Nephron (organoid): Measurements from ENCODE around the gene OSBP2.

Experiments
- H3K27ac Mint-ChIP-seq, 3 experiments: 2 replicates each; pipeline ENCODE4 v1.8.0; 2020; ENCODE audit warnings: mixed read lengths in 3 of 3, mild to moderate bottlenecking in 2 of 3, moderate library complexity in 1 of 3
- H3K27me3 Mint-ChIP-seq: 2 replicates; pipeline ENCODE4 v1.8.0; 2021; ENCODE audit warnings: low read depth, mild to moderate bottlenecking, moderate library complexity, mixed read lengths
- H3K36me3 Mint-ChIP-seq: 2 replicates; pipeline ENCODE4 v1.8.0; 2020; ENCODE audit warnings: low read depth, mixed read lengths
- H3K4me1 Mint-ChIP-seq: 2 replicates; pipeline ENCODE4 v1.8.0; 2020; ENCODE audit warnings: mixed read lengths
- H3K4me3 Mint-ChIP-seq, 3 experiments: 2 replicates each; pipeline ENCODE4 v1.8.0; 2020; ENCODE audit warnings: mild to moderate bottlenecking in 3 of 3, mixed read lengths in 3 of 3, moderate library complexity in 2 of 3
- H3K9me3 Mint-ChIP-seq: 2 replicates; pipeline ENCODE4 v1.8.0; 2020; ENCODE audit warnings: mixed read lengths
- TF ChIP-seq, protein P1 (sequence below), 3 experiments: fragments of 200-600 bp; sonication (generic); IDR thresholded peaks; one replicate each; pipeline ENCODE4 v1.5.0; 2021; ENCODE audit warnings: antibody characterized with exemption in 3 of 3; ENCODE audit not compliant: unreplicated experiment in 3 of 3

Gene OSBP2

GRCh38 chr22:30717331-30717921 lies 22.8 kb downstream of the OSBP2 start:
- H3K27me3 Mint-ChIP-seq, result peaks cover 4% of the 10 kb centered on the region
- TF ChIP-seq, protein P1, sequence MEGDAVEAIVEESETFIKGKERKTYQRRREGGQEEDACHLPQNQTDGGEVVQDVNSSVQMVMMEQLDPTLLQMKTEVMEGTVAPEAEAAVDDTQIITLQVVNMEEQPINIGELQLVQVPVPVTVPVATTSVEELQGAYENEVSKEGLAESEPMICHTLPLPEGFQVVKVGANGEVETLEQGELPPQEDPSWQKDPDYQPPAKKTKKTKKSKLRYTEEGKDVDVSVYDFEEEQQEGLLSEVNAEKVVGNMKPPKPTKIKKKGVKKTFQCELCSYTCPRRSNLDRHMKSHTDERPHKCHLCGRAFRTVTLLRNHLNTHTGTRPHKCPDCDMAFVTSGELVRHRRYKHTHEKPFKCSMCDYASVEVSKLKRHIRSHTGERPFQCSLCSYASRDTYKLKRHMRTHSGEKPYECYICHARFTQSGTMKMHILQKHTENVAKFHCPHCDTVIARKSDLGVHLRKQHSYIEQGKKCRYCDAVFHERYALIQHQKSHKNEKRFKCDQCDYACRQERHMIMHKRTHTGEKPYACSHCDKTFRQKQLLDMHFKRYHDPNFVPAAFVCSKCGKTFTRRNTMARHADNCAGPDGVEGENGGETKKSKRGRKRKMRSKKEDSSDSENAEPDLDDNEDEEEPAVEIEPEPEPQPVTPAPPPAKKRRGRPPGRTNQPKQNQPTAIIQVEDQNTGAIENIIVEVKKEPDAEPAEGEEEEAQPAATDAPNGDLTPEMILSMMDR (IDR thresholded peaks at IDR 0.05; ENCODE audit: unreplicated experiment in 3 of 3), result no peak
- H3K36me3 Mint-ChIP-seq, result no peaks in the 10 kb centered on the region
- no peak overlapping the region for H3K4me3 Mint-ChIP-seq
- H3K4me1 Mint-ChIP-seq, result no peaks in the 10 kb centered on the region
- H3K9me3 Mint-ChIP-seq, result no peaks in the 10 kb centered on the region
- no peak overlapping the region for H3K27ac Mint-ChIP-seq

DNA sequence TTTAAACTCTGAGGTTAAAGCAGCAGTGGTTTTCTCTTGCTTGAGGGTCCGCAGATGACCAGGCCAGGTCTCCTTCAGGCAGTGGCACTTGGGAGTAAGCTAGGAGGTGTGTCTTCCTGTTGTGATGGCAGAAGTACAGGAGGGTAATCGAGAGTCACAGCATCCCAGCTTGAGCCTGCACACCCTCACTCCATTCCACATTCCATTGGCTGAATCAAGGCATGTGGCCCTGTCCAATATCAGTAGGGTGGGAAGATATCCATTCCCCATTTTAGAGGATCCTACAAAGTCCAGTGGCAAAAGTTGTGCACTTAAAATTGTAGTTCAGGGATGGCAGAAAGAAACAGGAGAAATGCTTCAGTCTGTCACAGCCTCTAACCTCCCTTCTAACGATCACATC lies 23.3 kb downstream of the OSBP2 start:
- H3K4me1 Mint-ChIP-seq, result no peaks in the 10 kb centered on the region
- H3K9me3 Mint-ChIP-seq, result no peaks in the 10 kb centered on the region
- peaks cover 4% of the 10 kb centered on the region for H3K27me3 Mint-ChIP-seq
- TF ChIP-seq, protein P1 (IDR thresholded peaks at IDR 0.05; ENCODE audit: unreplicated experiment in 3 of 3), result no peak
- no peak overlapping the region for H3K27ac Mint-ChIP-seq
- H3K4me3 Mint-ChIP-seq, result no peak overlapping the region
- no peaks in the 10 kb centered on the region for H3K36me3 Mint-ChIP-seq

DNA sequence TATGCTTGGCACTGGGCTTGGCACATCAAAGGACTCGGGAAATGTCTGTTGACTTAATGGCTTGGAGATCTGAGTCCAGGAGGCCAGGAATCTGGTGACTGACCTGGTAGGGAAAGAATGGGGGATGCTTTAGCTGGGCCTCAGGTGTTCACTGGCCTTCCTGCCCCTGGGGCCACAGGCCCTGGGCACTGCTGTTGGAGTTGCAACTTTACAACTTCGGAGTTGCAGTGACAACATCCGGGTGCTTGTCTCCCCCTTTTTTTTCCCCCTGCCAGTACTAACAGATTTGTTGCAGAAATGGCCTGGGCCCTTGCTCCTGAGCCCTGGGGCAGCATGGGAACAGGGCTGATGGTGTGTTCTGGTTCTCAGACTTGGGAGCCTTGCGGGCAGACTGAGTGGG lies 23.8 kb downstream of the OSBP2 start:
- Mint-ChIP-seq H3K27ac (no peak overlapping the region), H3K36me3 (no peaks in the 10 kb centered on the region), H3K27me3 (peaks cover 4% of the 10 kb centered on the region), H3K4me1 (no peaks in the 10 kb centered on the region), H3K4me3 (no peak overlapping the region), H3K9me3 (no peaks in the 10 kb centered on the region)
- TF ChIP-seq, protein P1 (IDR thresholded peaks at IDR 0.05; ENCODE audit: unreplicated experiment in 3 of 3), result no peak

- TF ChIP-seq, protein P1 (IDR thresholded peaks at IDR 0.05; ENCODE audit: unreplicated experiment in 3 of 3), result no peak
- no peaks in the 10 kb centered on the region for H3K36me3 Mint-ChIP-seq
- no peak overlapping the region for H3K4me3 Mint-ChIP-seq
- H3K9me3 Mint-ChIP-seq, result no peaks in the 10 kb centered on the region
- no peak overlapping the region for H3K27ac Mint-ChIP-seq
- H3K4me1 Mint-ChIP-seq, result no peaks in the 10 kb centered on the region
- H3K27me3 Mint-ChIP-seq, result peaks cover 4% of the 10 kb centered on the region
Observed at GRCh38 chr22:30718938-30719337, 24.3 kb downstream of the OSBP2 start.

DNA sequence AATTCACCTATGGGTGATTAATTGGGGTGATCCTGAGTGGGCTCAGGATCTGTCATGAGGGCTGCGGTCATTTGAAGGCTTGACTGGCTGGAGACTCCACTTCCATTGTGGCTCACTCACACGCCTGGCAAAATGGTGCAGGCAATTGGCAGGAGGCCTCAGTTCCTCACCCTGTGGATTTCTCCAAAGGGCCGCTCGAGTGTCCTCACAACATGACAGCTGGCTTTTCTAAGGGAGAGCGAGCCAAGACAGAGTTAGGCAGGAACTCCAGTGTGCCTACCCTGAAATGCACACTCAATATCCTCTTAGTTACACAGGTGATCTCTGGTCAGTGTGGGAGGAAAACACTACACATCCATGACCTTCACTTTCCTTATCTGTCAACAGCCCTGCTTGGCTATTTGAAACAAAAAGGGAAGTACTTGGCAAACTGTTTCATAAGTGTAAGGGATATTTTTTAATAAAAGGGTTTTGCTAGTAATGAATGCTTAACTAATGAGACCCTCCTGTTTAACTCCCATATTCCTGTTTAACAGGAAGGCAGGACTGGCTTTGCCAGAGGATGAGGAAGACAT lies 25.7 kb downstream of the OSBP2 start:
- Mint-ChIP-seq H3K4me1 (no peaks in the 10 kb centered on the region), H3K36me3 (no peaks in the 10 kb centered on the region), H3K4me3 (no peak overlapping the region), H3K27ac (no peak overlapping the region), H3K9me3 (no peaks in the 10 kb centered on the region), H3K27me3 (peaks cover 4% of the 10 kb centered on the region)
- TF ChIP-seq, protein P1 (IDR thresholded peaks at IDR 0.05; ENCODE audit: unreplicated experiment in 3 of 3), result no peak

DNA sequence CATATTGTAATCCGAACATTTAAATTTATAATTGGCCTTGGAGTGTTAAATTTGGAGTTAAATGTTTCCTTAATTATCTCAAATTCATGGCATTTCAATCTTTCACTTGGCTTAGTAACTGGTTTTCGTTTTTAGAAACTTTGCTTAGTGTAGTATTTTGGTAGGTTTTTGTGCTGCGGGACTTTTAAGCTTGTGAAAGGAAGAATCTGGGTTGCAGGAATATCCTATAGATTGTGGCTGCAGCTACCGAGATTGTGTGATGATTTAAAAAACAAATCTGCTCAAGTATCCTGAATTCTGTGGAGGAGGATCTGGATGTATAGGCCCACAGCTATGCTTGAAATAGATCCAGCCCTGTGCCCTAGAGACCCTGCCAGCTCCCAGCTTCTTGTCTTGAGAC lies 27.1 kb downstream of the OSBP2 start:
- no peak overlapping the region for H3K4me3 Mint-ChIP-seq
- no peak overlapping the region for H3K27ac Mint-ChIP-seq
- peaks cover 4% of the 10 kb centered on the region for H3K27me3 Mint-ChIP-seq
- no peaks in the 10 kb centered on the region for H3K9me3 Mint-ChIP-seq
- H3K36me3 Mint-ChIP-seq, result no peaks in the 10 kb centered on the region
- no peaks in the 10 kb centered on the region for H3K4me1 Mint-ChIP-seq
- TF ChIP-seq, protein P1 (IDR thresholded peaks at IDR 0.05; ENCODE audit: unreplicated experiment in 3 of 3), result no peak
